Type B pancreatic cell (in vitro differentiated cells): ENCODE measurements around the gene JMY. TPM values are rescaled to one million over a fixed set of nuclear protein-coding genes. Genes with fewer than 3 reads are reported as not detected.

Experiments
- DNase-seq: peaks from one replicate; pipeline ENCODE4 v3.0.0; 2021; ENCODE audit warnings: mixed read lengths; ENCODE audit not compliant: unreplicated experiment; ENCODE audit errors: extremely low spot score
- H3K27ac Mint-ChIP-seq: 2 replicates; pipeline ENCODE4 v1.8.0; 2021; ENCODE audit warnings: mild to moderate bottlenecking, mixed read lengths
- H3K27me3 Mint-ChIP-seq: 2 replicates; pipeline ENCODE4 v1.8.0; 2021; ENCODE audit warnings: mixed read lengths
- H3K36me3 Mint-ChIP-seq: 2 replicates; pipeline ENCODE4 v1.8.0; 2021; ENCODE audit warnings: mixed read lengths
- H3K4me1 Mint-ChIP-seq: one replicate; pipeline ENCODE4 v1.8.0; 2021; ENCODE audit warnings: mixed read lengths; ENCODE audit not compliant: unreplicated experiment
- H3K4me3 Mint-ChIP-seq: 2 replicates; pipeline ENCODE4 v1.8.0; 2021; ENCODE audit warnings: mild to moderate bottlenecking, mixed read lengths
- H3K9me3 Mint-ChIP-seq: 2 replicates; pipeline ENCODE4 v1.8.0; 2021; ENCODE audit warnings: mixed read lengths
- long read RNA-seq: library from polyadenylated mRNA; unstranded; transcript quantifications from one replicate; pipeline ENCODE4 v2.0.0, GENCODE V29; 2020
- total RNA-seq: library from RNA; stranded (reverse); gene quantifications from 2 replicates; pipeline ENCODE4 v1.2.1, GENCODE V29; 2021; ENCODE audit warnings: low replicate concordance
- TF ChIP-seq, protein P1 (sequence below): fragments of 200-600 bp; sonication (generic); conservative IDR thresholded peaks from 2 replicates; pipeline ENCODE4 v1.5.0; 2021; ENCODE audit warnings: antibody characterized with exemption, mild to moderate bottlenecking

JMY gene, protein sequence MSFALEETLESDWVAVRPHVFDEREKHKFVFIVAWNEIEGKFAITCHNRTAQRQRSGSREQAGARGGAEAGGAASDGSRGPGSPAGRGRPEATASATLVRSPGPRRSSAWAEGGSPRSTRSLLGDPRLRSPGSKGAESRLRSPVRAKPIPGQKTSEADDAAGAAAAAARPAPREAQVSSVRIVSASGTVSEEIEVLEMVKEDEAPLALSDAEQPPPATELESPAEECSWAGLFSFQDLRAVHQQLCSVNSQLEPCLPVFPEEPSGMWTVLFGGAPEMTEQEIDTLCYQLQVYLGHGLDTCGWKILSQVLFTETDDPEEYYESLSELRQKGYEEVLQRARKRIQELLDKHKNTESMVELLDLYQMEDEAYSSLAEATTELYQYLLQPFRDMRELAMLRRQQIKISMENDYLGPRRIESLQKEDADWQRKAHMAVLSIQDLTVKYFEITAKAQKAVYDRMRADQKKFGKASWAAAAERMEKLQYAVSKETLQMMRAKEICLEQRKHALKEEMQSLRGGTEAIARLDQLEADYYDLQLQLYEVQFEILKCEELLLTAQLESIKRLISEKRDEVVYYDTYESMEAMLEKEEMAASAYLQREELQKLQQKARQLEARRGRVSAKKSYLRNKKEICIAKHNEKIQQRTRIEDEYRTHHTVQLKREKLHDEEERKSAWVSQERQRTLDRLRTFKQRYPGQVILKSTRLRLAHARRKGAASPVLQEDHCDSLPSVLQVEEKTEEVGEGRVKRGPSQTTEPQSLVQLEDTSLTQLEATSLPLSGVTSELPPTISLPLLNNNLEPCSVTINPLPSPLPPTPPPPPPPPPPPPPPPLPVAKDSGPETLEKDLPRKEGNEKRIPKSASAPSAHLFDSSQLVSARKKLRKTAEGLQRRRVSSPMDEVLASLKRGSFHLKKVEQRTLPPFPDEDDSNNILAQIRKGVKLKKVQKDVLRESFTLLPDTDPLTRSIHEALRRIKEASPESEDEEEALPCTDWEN
- total RNA-seq, result 11.6 and 13.0 TPM in 2 replicates
- long read RNA-seq, partial matches to known transcripts, result 2 of 4 reads
- long read RNA-seq, other reads (novel, unspliced or antisense), result 2 of 4 reads

DNA sequence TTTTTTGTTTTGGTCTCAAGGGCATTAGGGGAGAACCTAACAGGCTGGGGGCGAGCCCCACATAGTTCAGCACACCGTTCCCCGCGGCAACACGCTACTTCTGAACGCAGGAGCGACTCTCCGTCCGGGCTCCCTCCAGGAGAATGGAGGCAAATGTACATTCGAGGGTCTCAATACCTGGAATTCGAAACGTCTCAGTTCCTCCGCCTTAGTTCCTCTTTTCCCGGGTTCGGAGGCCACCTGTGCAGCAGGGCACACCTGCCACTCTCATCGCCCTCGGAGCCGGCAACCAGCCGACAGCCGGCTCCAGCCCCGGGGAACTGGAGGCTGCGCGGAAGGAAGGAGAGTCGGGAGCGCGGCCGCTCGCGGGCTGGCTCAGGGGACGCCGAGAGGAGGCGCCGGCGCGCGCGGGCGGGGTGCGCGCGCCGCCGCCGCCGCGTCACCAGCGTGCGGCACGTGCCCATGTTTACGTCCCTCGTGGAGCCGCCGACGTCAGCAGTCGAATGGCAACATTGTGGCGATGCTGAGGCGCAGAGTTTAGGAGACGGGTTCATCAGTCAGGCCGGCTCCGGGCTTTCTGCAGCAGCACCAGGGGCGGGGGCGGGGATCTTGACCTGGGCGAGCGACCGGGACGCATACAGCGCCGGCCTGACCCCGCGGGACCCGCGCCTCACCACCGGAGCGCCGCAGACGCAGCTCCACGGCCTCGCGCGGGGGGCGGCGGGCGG is at the start of gene JMY:
JMY (plus strand) TSS at position 498 of the 728 bp plus-strand sequence. CDS start 520 bp downstream, outside the sequence.
- TF ChIP-seq, protein P1, sequence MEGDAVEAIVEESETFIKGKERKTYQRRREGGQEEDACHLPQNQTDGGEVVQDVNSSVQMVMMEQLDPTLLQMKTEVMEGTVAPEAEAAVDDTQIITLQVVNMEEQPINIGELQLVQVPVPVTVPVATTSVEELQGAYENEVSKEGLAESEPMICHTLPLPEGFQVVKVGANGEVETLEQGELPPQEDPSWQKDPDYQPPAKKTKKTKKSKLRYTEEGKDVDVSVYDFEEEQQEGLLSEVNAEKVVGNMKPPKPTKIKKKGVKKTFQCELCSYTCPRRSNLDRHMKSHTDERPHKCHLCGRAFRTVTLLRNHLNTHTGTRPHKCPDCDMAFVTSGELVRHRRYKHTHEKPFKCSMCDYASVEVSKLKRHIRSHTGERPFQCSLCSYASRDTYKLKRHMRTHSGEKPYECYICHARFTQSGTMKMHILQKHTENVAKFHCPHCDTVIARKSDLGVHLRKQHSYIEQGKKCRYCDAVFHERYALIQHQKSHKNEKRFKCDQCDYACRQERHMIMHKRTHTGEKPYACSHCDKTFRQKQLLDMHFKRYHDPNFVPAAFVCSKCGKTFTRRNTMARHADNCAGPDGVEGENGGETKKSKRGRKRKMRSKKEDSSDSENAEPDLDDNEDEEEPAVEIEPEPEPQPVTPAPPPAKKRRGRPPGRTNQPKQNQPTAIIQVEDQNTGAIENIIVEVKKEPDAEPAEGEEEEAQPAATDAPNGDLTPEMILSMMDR, result no peak
- Mint-ChIP-seq H3K4me3 (peak within 1 kb of the TSS; percentile 96), H3K27me3 (no peaks in the 10 kb centered on the region)

GRCh38 chr5:79186455-79186854 is 49.5 kb upstream of the JMY start:
- Mint-ChIP-seq H3K4me3 (no peak overlapping the region), H3K4me1 (no peaks in the 10 kb centered on the region), H3K9me3 (no peaks in the 10 kb centered on the region), H3K27me3 (no peaks in the 10 kb centered on the region), H3K27ac (no peak overlapping the region), H3K36me3 (no peaks in the 10 kb centered on the region)
- TF ChIP-seq, protein P1, result no peak
- DNase-seq, result no peak

More for the DNA sequence above, at the start of gene JMY:
- H3K36me3 Mint-ChIP-seq, result peaks cover 5% of the 10 kb centered on the region
- peak within 1 kb of the TSS; percentile 98 for H3K27ac Mint-ChIP-seq
- no peaks in the 10 kb centered on the region for H3K9me3 Mint-ChIP-seq
- H3K4me1 Mint-ChIP-seq, result peaks cover 6% of the 10 kb centered on the region
- peak; percentile 89 for DNase-seq

DNA sequence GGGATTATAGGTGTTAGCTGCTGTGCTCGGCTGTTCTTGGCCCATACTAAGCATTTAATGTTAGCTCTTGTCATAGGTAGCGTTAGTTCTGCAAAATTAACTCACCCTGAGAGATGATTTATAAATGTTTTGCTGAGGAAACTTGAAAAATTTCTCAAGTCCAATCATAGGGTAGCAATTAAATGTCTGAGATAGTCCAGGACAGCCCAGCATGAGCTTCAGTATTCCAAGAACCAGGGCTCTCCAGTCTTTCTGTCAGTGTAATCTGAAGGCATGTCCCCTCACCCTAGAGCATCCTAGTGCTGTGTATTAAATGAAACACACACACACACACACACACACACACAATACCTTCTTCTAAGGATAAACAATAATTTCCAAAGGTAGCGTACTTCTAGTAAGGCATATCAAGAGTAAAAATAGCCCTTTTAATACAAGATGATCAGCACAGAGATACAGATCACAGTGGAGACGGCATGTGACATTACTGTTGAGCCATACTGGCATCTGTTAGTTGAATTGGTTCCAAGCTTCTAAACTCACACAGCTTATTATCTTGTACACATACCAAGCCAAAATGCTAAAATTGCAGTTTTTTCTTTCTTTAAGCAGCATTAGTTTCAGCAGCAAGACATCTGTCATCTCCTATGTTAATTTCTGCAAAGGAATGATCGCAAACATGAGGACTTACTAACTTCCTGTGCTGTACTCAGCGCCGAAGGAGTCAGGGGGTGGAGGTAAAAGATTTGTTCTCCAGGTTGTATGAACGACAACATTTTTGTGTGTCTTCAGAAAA is 46.3 kb upstream of the JMY start:
- H3K36me3 Mint-ChIP-seq, result no peaks in the 10 kb centered on the region
- TF ChIP-seq, protein P1, result no peak
- no peaks in the 10 kb centered on the region for H3K9me3 Mint-ChIP-seq
- H3K27me3 Mint-ChIP-seq, result no peaks in the 10 kb centered on the region
- H3K4me1 Mint-ChIP-seq, result no peaks in the 10 kb centered on the region
- no peak overlapping the region for H3K27ac Mint-ChIP-seq
- H3K4me3 Mint-ChIP-seq, result no peak overlapping the region
- no peak for DNase-seq

- H3K27me3 Mint-ChIP-seq, result no peaks in the 10 kb centered on the region
- H3K4me1 Mint-ChIP-seq, result no peaks in the 10 kb centered on the region
- H3K36me3 Mint-ChIP-seq, result no peaks in the 10 kb centered on the region
- TF ChIP-seq, protein P1, result no peak
- H3K27ac Mint-ChIP-seq, result no peak overlapping the region
- H3K9me3 Mint-ChIP-seq, result no peaks in the 10 kb centered on the region
- DNase-seq, result no peak
- no peak overlapping the region for H3K4me3 Mint-ChIP-seq
Observed at GRCh38 chr5:79190235-79190529, 45.7 kb upstream of the JMY start.
